HG03342 (cell line): ENCODE measurements around the gene DIPK1C.

Source experiments
- ATAC-seq: cut with Tn5 transposase; IDR thresholded peaks from one replicate; pipeline ENCODE4 v1.9.1; 2021; ENCODE audit warnings: mild to moderate bottlenecking, moderate library complexity; ENCODE audit not compliant: unreplicated experiment

DIPK1C gene

GRCh38 chr18:74453642-74454198 lies 3.4 kb downstream of the DIPK1C start:
- no peak for ATAC-seq

DNA sequence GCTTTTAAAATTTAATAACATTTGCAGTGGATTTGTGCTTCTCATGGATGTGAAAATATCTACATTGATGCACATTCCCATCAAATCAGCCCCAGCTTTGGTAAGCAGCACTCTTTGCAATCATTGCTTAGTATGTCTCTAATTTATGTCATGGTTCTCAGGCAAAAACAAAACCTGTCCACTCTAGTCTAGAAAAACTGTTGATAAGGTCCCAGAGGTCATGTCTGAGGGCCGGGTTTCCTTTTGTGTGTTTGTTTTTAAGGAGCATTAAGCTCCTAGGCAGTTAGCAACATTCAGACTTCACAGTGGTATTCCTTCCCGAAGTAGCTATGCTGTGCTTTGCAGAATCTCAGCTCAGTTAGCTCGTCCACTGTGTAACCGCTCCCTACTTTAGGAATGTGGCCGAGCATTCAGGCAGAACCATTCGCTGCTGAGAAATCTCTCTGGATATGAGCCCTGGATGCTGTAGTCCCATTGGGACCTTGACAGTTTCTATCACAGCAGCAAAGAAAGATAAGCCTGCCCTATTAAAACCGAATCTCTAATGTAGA lies 4.0 kb downstream of the DIPK1C start:
- ATAC-seq = no peak

DNA sequence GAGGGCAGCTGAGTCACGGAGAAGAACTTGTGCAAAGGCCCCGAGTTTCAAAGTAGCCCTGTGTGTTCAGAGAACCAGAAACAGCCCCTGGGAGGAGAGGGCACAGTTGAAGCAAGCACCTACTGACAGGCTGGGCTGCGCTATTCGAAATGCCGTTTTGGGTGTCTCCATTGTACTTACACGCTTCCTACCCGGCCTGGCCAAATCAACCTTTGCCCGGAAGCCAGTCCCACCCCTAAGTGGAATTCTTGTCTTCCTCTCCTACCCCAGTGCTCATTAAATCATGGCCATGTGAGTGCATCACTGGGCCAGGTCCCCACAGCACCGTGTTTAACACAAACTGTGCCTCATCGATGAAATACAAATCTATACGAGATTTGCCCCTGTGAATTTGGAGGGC lies 6.0 kb downstream of the DIPK1C start:
- no peak for ATAC-seq

DNA sequence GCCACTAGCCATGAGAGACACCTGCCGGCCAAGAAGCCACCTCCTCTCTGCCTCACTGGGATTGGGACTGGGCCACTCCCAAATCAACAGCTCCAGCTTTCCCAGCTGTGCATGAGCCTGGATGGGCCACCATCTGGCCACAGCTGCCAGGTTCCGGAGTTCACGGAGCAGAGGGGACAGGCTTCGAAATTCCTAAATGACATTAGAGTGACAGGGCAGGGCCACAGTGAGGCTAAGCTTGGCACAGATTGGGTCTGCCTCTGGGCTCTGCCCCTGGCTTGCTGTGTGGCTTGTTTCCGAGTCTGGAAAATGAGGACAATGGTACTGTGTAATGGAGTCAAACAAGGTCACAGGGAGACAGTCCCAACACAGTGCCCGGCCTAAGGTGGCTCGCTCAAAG lies 6.5 kb downstream of the DIPK1C start:
- no peak for ATAC-seq

- ATAC-seq = no peak
These were observed 9.5 kb downstream of the DIPK1C start for GRCh38 chr18:74447404-74448152.

- ATAC-seq = no peak
These were observed 10.3 kb downstream of the DIPK1C start for GRCh38 chr18:74446631-74447403.

- ATAC-seq = no peak
These were observed 10.9 kb downstream of the DIPK1C start for GRCh38 chr18:74446178-74446577.

GRCh38 chr18:74445585-74445984 lies 11.5 kb downstream of the DIPK1C start:
- ATAC-seq = no peak

DNA sequence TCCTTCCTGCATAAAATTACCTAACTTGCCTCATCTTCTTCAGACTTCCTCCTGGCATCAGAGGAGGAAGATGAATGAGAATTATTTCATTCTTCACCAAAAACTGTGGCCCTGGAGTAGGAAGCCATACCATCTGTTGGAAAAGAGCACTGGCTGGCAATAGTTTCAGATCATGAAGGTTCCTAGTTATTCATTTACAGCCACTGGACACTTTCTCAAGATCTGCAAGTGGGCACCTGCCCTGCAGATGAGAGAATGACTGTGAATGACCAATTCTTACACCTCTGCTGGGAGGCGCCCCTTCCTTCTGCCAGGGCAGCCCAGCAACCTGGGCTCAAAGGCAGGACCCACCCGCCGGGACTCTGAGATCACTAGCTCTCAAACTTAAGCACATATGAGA lies 13.0 kb downstream of the DIPK1C start:
- no peak for ATAC-seq

GRCh38 chr18:74440808-74441427 lies 16.2 kb downstream of the DIPK1C start:
- no peak for ATAC-seq

- ATAC-seq = no peak
These were observed 19.0 kb downstream of the DIPK1C start for GRCh38 chr18:74438091-74438490.

GRCh38 chr18:74436158-74436769 lies 20.8 kb downstream of the DIPK1C start:
- ATAC-seq = no peak

- ATAC-seq = no peak
These were observed 21.4 kb downstream of the DIPK1C start for GRCh38 chr18:74435740-74436139.

GRCh38 chr18:74434466-74434865 lies 22.6 kb downstream of the DIPK1C start:
- ATAC-seq = no peak

DNA sequence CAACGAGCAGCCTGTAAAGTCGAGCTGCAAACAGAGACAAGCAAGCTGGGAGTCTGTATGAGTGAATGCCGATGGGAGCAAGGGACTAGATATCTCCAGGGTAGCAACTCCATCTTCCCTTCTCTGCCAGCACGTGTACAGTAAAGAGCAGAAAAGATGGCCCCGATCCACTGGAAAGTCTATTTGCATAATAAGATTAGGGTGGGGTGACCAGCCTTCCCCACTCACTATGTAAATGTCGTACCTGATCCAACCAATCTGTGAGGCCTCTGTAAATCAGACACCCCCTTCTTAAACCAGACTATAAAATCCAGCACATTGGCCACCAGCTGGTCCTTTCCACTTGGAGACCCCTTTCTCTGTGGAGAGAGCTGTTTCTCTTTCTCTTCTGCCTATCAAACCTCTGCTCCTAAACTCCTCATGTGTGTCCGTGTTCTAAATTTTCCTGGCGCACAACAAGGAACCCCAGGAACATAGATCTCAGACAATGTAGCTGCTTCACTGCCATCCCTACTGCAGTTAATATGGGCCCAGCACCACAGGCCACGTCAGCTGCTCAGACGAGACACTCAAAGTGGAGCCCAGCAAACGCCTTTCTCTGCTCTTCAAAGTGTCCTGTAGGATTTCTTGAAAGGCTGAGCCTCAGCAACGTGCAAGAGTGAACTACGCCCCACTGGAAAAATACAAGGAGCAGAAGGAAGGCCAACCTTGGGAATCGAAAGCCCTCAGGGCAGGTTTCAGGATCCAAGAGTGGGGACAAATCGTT lies 26.1 kb downstream of the DIPK1C start:
- ATAC-seq = no peak

DNA sequence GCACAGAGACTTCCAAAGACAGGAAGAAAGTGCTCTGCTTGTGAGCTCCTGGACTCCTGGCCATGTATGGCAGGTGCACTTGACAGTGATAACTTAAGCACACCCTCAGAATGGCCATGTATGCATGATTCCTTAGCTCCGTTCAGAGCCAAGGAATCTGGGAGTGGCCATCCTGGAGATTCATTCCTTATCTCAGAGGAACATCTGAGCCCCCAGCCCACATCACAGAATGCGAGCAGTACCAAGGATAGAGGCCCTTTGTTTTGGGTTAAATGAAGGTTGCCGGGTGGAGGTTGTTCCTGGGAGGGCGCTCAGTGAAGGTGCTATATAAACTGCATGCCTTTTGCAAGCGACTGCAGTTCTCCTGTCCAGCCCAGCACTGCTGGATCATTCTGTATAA lies 26.9 kb downstream of the DIPK1C start:
- ATAC-seq = no peak

GRCh38 chr18:74429096-74429495 lies 28.0 kb downstream of the DIPK1C start:
- no peak for ATAC-seq

GRCh38 chr18:74427442-74428112 lies 29.5 kb downstream of the DIPK1C start:
- no peak for ATAC-seq

GRCh38 chr18:74425876-74426275 lies 31.2 kb downstream of the DIPK1C start:
- ATAC-seq = no peak

- ATAC-seq = no peak
These were observed 31.9 kb downstream of the DIPK1C start for GRCh38 chr18:74425161-74425560.
